NCI-H1105 (cell line): ENCODE data around the gene ERBB3.
A peak's percentile ranks its signal among the peaks of the same experiment; 100 is the strongest.
"Not testable (repeated sequence)": the region's sequence is repeated elsewhere in the genome, so short reads cannot be mapped to it uniquely, and the experiment has no call there.

Source experiments
- DNase-seq: peaks from one replicate; lab custom pipeline; 2025; lab: John Stamatoyannopoulos, UW

ERBB3 gene

GRCh38 chr12:56079723-56080555 lies at the start of gene ERBB3:
TSS of gene ERBB3 (plus strand) at chr12:56080165. CDS start at chr12:56080301, 136 bp downstream.
- DNase-seq = no peak

- DNase-seq = no peak
Measured at GRCh38 chr12:56031987-56032386, 48.0 kb upstream of the ERBB3 start.

- no peak for DNase-seq
Measured at GRCh38 chr12:56034586-56035332, 45.2 kb upstream of the ERBB3 start.

- no peak for DNase-seq
Measured at GRCh38 chr12:56037161-56037560, 42.8 kb upstream of the ERBB3 start.

- DNase-seq = no peak
Measured at GRCh38 chr12:56038022-56038655, 41.8 kb upstream of the ERBB3 start.

GRCh38 chr12:56040151-56040550 lies 39.8 kb upstream of the ERBB3 start:
- DNase-seq = no peak

GRCh38 chr12:56040963-56041551 lies 38.9 kb upstream of the ERBB3 start:
- DNase-seq = no peak

GRCh38 chr12:56041552-56042429 lies 38.2 kb upstream of the ERBB3 start, which contains the start of gene RPS26:
TSS of gene RPS26 (plus strand) at chr12:56041918. CDS start at chr12:56042167, 249 bp downstream.
- DNase-seq = peak; percentile 91

- DNase-seq = not testable (repeated sequence)
Measured at GRCh38 chr12:56042430-56042813, 37.5 kb upstream of the ERBB3 start.

GRCh38 chr12:56042843-56043242 lies 37.1 kb upstream of the ERBB3 start:
- DNase-seq = no peak

GRCh38 chr12:56046027-56046780 lies 33.8 kb upstream of the ERBB3 start:
- DNase-seq = no peak

GRCh38 chr12:56053407-56053893 lies 26.5 kb upstream of the ERBB3 start:
- DNase-seq = no peak

GRCh38 chr12:56059964-56060363 lies 20.0 kb upstream of the ERBB3 start:
- not testable (repeated sequence) for DNase-seq

GRCh38 chr12:56061982-56062381 lies 18.0 kb upstream of the ERBB3 start:
- DNase-seq = no peak

- DNase-seq = no peak
Measured at GRCh38 chr12:56062996-56063395, 17.0 kb upstream of the ERBB3 start.

- DNase-seq = no peak
Measured at GRCh38 chr12:56071648-56072047, 8.3 kb upstream of the ERBB3 start.

- no peak for DNase-seq
Measured at GRCh38 chr12:56074396-56074795, 5.6 kb upstream of the ERBB3 start.

- DNase-seq = not testable (repeated sequence)
Measured at GRCh38 chr12:56077966-56078365, 2.0 kb upstream of the ERBB3 start.

- DNase-seq = no peak
Measured at GRCh38 chr12:56078427-56078826, 1.5 kb upstream of the ERBB3 start.
